Endodermal cell (in vitro differentiated cells): Measurements from ENCODE around the gene TBRG4. TPM values are rescaled to one million over a fixed set of nuclear protein-coding genes. Genes with fewer than 3 reads are reported as not detected.

ENCODE experiments used
- DNase-seq: peaks from one replicate; pipeline ENCODE4 v3.0.0-alpha.2; 2017
- H3K27ac ChIP-seq: 2 replicates; pipeline ENCODE4 v1.5.1; 2013; ENCODE audit warnings: mild to moderate bottlenecking, low read depth, low read length, moderate library complexity
- H3K27me3 ChIP-seq: 2 replicates; pipeline ENCODE4 v1.6.1; 2013; ENCODE audit warnings: mild to moderate bottlenecking, low read length, moderate library complexity; ENCODE audit not compliant: insufficient read depth, control insufficient read depth, poor library complexity, severe bottlenecking
- H3K36me3 ChIP-seq: 2 replicates; pipeline ENCODE4 v1.7.0; 2013; ENCODE audit warnings: mild to moderate bottlenecking, low read length, moderate library complexity; ENCODE audit not compliant: control insufficient read depth, insufficient read depth
- H3K4me1 ChIP-seq: one replicate; pipeline ENCODE4 v1.7.0; 2013; ENCODE audit warnings: low read length; ENCODE audit not compliant: control insufficient read depth, insufficient read depth
- H3K4me3 ChIP-seq: 2 replicates; pipeline ENCODE4 v1.5.1; 2013; ENCODE audit warnings: mild to moderate bottlenecking, low read length, moderate library complexity
- H3K9ac ChIP-seq: 2 replicates; pipeline ENCODE4 v1.6.1; 2013; ENCODE audit warnings: mild to moderate bottlenecking, low read length, moderate library complexity; ENCODE audit not compliant: poor library complexity, severe bottlenecking; ENCODE audit errors: extremely low read depth
- H3K9me3 ChIP-seq: 2 replicates; pipeline ENCODE4 v1.6.1; 2013; ENCODE audit warnings: mild to moderate bottlenecking, low read length, moderate library complexity; ENCODE audit not compliant: control insufficient read depth
- H3K27ac Mint-ChIP-seq: 2 replicates; pipeline ENCODE4 v1.8.0; 2020; ENCODE audit warnings: mixed read lengths
- H3K27me3 Mint-ChIP-seq: 2 replicates; pipeline ENCODE4 v1.8.0; 2021; ENCODE audit warnings: mild to moderate bottlenecking, mixed read lengths; ENCODE audit not compliant: insufficient read depth
- H3K36me3 Mint-ChIP-seq: 2 replicates; pipeline ENCODE4 v1.8.0; 2020; ENCODE audit warnings: low read depth, mixed read lengths
- H3K4me1 Mint-ChIP-seq: 2 replicates; pipeline ENCODE4 v1.8.0; 2020; ENCODE audit warnings: mixed read lengths
- H3K4me3 Mint-ChIP-seq: 2 replicates; pipeline ENCODE4 v1.8.0; 2020; ENCODE audit warnings: mild to moderate bottlenecking, moderate library complexity, mixed read lengths
- H3K9me3 Mint-ChIP-seq: 2 replicates; pipeline ENCODE4 v1.8.0; 2020; ENCODE audit warnings: mild to moderate bottlenecking, mixed read lengths
- WGBS, 2 experiments: methylation state at CpG; one replicate each; pipeline versions ENCODE4 v1.1.5 to v1.1.7; 2013; ENCODE audit warnings: missing lambda C conversion rate in 2 of 2, mixed read lengths in 1 of 2; ENCODE audit not compliant: insufficient coverage in 1 of 2, insufficient read length in 1 of 2; 5-methylcytosine and 5-hydroxymethylcytosine counted together
- total RNA-seq, 2 donors: library from RNA; stranded (reverse); fragmentation: NEBNext Ultra II Directional in 1 of 2; extraction: Animal tissue kit (Norgen Biotek cat#: 25700) in 1 of 2; gene quantifications; 2 replicates in 1 of 2; 3 replicates in 1 of 2; pipeline ENCODE4 v1.2.1, GENCODE V29; 2021
- TF ChIP-seq, protein P1 (sequence below): fragments of 200-600 bp; sonication (generic); conservative IDR thresholded peaks from 2 replicates; pipeline ENCODE4 v1.5.0; 2021; ENCODE audit warnings: antibody characterized with exemption, mild to moderate bottlenecking

Gene TBRG4
- total RNA-seq, 2 donors from 2014 or later, result 66.7 to 95.9 TPM

- Mint-ChIP-seq H3K27ac (no peak overlapping the region), H3K27me3 (no peaks in the 10 kb centered on the region), H3K36me3 (no peaks in the 10 kb centered on the region), H3K4me1 (peaks cover 6% of the 10 kb centered on the region), H3K4me3 (no peak overlapping the region), H3K9me3 (no peaks in the 10 kb centered on the region)
- H3K9me3 ChIP-seq, result no peaks in the 10 kb centered on the region
- no peak overlapping the region for H3K4me3 ChIP-seq
- TF ChIP-seq, protein P1, sequence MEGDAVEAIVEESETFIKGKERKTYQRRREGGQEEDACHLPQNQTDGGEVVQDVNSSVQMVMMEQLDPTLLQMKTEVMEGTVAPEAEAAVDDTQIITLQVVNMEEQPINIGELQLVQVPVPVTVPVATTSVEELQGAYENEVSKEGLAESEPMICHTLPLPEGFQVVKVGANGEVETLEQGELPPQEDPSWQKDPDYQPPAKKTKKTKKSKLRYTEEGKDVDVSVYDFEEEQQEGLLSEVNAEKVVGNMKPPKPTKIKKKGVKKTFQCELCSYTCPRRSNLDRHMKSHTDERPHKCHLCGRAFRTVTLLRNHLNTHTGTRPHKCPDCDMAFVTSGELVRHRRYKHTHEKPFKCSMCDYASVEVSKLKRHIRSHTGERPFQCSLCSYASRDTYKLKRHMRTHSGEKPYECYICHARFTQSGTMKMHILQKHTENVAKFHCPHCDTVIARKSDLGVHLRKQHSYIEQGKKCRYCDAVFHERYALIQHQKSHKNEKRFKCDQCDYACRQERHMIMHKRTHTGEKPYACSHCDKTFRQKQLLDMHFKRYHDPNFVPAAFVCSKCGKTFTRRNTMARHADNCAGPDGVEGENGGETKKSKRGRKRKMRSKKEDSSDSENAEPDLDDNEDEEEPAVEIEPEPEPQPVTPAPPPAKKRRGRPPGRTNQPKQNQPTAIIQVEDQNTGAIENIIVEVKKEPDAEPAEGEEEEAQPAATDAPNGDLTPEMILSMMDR, result no peak
- no peak overlapping the region for H3K27ac ChIP-seq
- no peaks in the 10 kb centered on the region for H3K4me1 ChIP-seq
- no peak overlapping the region for H3K9ac ChIP-seq
- H3K27me3 ChIP-seq, result no peaks in the 10 kb centered on the region
- no peak for DNase-seq
- 90 to 94% methylated on average over 12 to 16 of the region's 16 CpGs for WGBS, 2 experiments
- H3K36me3 ChIP-seq, result no peaks in the 10 kb centered on the region
These were observed 11.7 kb upstream of the TBRG4 start for GRCh38 chr7:45122975-45123860.

DNA sequence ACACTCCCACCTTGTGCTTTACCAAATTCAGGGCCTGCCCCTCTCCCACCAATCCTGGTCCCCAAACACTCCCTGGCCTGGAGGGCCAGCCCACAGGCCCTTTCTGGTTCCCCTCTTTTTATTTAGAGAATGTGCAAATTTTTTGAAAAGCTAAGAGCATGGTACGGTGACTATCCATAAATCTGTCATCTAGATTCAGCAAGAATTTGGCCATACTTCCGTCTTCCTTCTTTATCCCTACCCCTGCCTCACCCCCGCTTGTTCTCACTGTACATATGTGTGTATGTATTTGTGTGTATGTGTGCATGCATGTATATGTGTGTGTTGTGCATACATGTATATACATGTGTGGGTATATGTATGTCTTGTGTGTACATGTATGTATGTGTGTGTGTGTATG lies 8.1 kb upstream of the TBRG4 start:
- Histone ChIP-seq H3K4me1 (no peaks in the 10 kb centered on the region), H3K9ac (no peak overlapping the region), H3K36me3 (no peaks in the 10 kb centered on the region), H3K27ac (no peak overlapping the region), H3K4me3 (no peak overlapping the region), H3K27me3 (peaks cover 19% of the 10 kb centered on the region), H3K9me3 (no peaks in the 10 kb centered on the region)
- WGBS, 2 experiments, result 97% methylated on average over 3 of the region's 3 CpGs; no CpG with 5 or more reads in 1 of the 2 experiments
- H3K4me3 Mint-ChIP-seq, result no peak overlapping the region
- peaks cover 27% of the 10 kb centered on the region for H3K27me3 Mint-ChIP-seq
- H3K9me3 Mint-ChIP-seq, result no peaks in the 10 kb centered on the region
- DNase-seq, result no peak
- no peak overlapping the region for H3K27ac Mint-ChIP-seq
- H3K4me1 Mint-ChIP-seq, result peaks cover 6% of the 10 kb centered on the region
- TF ChIP-seq, protein P1, result no peak
- no peaks in the 10 kb centered on the region for H3K36me3 Mint-ChIP-seq

DNA sequence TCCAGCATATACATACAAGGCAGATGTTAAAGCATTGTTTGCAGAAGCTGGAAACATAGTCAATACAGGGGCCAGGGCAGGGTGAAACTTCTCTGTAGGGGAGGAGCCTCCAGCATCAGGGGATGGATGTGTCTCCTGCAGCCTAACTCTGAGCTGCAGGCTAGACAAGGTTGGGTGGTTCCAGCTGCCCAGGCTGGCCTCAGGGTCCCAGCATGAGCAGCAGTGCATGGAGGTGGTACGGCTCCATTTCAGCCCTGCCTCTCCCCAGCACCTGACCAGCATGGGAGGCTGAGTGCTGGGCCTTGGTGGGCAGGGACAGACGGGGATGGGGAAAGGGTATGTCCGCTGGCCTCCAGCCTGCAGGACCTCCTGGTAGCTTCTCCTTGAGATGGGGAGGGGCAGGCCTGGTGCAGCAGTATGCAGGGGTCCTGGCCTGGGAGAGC lies 7.4 kb upstream of the TBRG4 start:
- no peak overlapping the region for H3K27ac ChIP-seq
- Mint-ChIP-seq H3K36me3 (no peaks in the 10 kb centered on the region), H3K4me3 (no peak overlapping the region), H3K4me1 (peaks cover 4% of the 10 kb centered on the region), H3K27ac (no peak overlapping the region), H3K27me3 (peaks cover 34% of the 10 kb centered on the region), H3K9me3 (no peaks in the 10 kb centered on the region)
- no peak overlapping the region for H3K9ac ChIP-seq
- H3K4me1 ChIP-seq, result no peaks in the 10 kb centered on the region
- 20 to 80% methylated on average over 1 to 3 of the region's 3 CpGs for WGBS, 2 experiments
- peaks cover 25% of the 10 kb centered on the region for H3K27me3 ChIP-seq
- TF ChIP-seq, protein P1, result no peak
- DNase-seq, result peak; percentile 29
- H3K4me3 ChIP-seq, result no peak overlapping the region
- H3K9me3 ChIP-seq, result no peaks in the 10 kb centered on the region
- no peaks in the 10 kb centered on the region for H3K36me3 ChIP-seq
